Activated CD8-positive, alpha-beta T cell treated with anti-CD3 and anti-CD28 coated beads, Interleukin-2, amount 10 ng/mL, durations not matched to agents 7 days and 5 days (primary cell): ENCODE results near the gene CPLX3. TPM values are rescaled to one million over a fixed set of nuclear protein-coding genes. Genes with fewer than 3 reads are reported as not detected.
A peak's percentile ranks its signal among the peaks of the same experiment; 100 is the strongest.

Experiments used
- ATAC-seq: fragments of 150-1000 bp; cut with Tn5 transposase; one replicate; pipeline ENCODE4 v1.10.0; 2021; ENCODE audit warnings: moderate library complexity
- CTCF ChIA-PET: fragments of 350-600 bp; sonication (Branson Sonifier 250); formaldehyde crosslinking; loops from one replicate; lab custom pipeline; 2021; ENCODE audit warnings: antibody characterized with exemption; lab: Charles Lee
- POLR2A ChIA-PET: fragments of 350-600 bp; sonication (Branson Sonifier 250); formaldehyde crosslinking; loops from one replicate; lab custom pipeline; 2021; ENCODE audit warnings: antibody characterized with exemption; lab: Charles Lee
- DNase-seq: peaks from one replicate; pipeline ENCODE4 v3.0.0-alpha.2; 2020
- H3K27ac Mint-ChIP-seq: one replicate; pipeline ENCODE4 v1.8.0; 2021; ENCODE audit warnings: mild to moderate bottlenecking, mixed read lengths
- H3K27me3 Mint-ChIP-seq: one replicate; pipeline ENCODE4 v1.8.0; 2021; ENCODE audit warnings: low read depth, mixed read lengths
- H3K36me3 Mint-ChIP-seq: one replicate; pipeline ENCODE4 v1.8.0; 2021; ENCODE audit warnings: low read depth, mixed read lengths
- H3K4me1 Mint-ChIP-seq: one replicate; pipeline ENCODE4 v1.8.0; 2021; ENCODE audit warnings: low read depth, mixed read lengths
- H3K4me3 Mint-ChIP-seq: one replicate; pipeline ENCODE4 v1.8.0; 2021; ENCODE audit warnings: mild to moderate bottlenecking, mixed read lengths
- H3K9me3 Mint-ChIP-seq: one replicate; pipeline ENCODE4 v1.8.0; 2022; ENCODE audit warnings: mixed read lengths; ENCODE audit not compliant: insufficient read depth
- total RNA-seq, 2 experiments: library from RNA; stranded (reverse); gene quantifications; one replicate each; pipeline ENCODE4 v1.2.3, GENCODE V29; 2021

CPLX3 gene
- total RNA-seq, 2 experiments from 2014 or later, result not detected

DNA sequence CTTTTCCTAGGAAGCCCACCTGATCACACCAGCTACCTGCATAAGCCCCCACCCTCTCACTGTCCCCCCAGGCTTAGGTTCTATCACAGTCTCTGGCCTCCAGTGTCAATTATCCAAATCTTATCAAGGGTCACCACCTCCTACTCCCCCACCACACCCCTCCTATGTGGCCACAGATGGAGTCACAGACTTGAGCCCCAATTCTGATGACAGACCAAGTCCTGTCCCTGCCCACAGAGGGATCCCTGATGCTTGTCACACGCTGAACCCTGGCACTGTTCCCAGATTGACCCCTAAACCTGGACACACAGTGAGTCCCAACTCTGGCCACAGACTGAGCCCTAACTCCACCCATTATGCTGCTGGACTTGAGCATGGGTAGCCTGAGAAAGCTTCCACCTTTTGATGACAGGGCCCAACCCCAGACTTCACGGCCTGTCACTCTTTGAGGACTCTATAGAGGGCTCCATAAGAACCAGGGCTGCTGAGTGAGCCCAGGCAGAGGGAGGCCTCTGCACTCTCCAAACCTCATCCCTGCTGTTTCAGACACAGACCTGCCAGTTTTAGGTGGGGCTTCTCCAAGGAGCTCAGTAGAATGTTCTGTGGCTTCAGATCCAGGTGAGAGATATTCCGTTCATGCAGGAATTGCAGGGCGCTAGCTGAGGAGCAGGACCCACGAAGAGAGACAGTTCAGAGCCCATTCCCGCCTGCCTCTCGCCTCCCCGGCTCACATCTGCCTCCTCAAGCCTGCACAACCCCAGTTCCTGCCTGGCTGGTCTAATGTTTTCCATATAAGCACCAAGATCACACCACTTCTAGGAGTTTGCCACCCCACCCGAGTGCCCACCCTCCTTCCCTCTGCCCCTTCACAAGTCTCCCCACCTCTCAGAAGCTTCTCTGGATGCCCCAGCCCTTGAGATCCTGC lies 14.7 kb downstream of the CPLX3 start:
- Mint-ChIP-seq H3K27me3 (no peaks in the 10 kb centered on the region), H3K36me3 (peaks cover 50% of the 10 kb centered on the region), H3K9me3 (no peaks in the 10 kb centered on the region), H3K4me3 (peak overlapping the region; percentile 89), H3K27ac (peak overlapping the region; percentile 66), H3K4me1 (peaks cover 45% of the 10 kb centered on the region)
- POLR2A ChIA-PET, result no interaction called here
- ATAC-seq (no peak), DNase-seq (no peak)
- CTCF ChIA-PET, result interaction anchor here (1.4 to 8.4 kb wide), 6 partner anchors 28 to 109 kb away, joined by 3 to 75 read pairs (median 12); no protein-coding TSS in a partner anchor

DNA sequence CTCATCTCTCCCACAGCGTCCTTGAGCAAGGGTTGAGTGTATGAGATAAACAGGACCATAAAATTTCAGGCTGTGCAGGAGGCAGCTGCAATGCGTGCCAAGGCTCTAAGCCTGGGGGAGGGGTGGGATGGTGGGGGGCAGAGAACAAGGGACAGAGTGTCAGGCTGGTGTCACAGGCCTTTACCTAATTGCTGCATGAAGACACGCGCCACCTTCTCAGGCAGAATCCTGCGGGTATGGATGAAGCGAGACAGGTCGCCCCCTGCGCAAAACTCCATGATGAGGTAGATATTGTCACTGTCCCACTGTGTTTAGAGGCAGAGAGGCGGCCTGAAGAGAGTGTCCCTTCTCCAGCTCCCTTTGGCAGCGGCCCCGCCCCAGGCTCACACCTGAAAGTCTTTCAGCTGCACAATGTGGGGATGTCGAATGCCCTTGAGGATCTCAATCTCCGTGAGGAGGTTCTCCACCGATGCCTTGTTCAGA lies 15.5 kb downstream of the CPLX3 start:
- peak overlapping the region; percentile 83 for H3K27ac Mint-ChIP-seq
- CTCF ChIA-PET, result interaction anchor here (0.9 to 8.4 kb wide), 12 partner anchors 13 to 207 kb away, joined by 3 to 75 read pairs (median 8); partner anchors contain the start of gene FAM219B

DNA sequence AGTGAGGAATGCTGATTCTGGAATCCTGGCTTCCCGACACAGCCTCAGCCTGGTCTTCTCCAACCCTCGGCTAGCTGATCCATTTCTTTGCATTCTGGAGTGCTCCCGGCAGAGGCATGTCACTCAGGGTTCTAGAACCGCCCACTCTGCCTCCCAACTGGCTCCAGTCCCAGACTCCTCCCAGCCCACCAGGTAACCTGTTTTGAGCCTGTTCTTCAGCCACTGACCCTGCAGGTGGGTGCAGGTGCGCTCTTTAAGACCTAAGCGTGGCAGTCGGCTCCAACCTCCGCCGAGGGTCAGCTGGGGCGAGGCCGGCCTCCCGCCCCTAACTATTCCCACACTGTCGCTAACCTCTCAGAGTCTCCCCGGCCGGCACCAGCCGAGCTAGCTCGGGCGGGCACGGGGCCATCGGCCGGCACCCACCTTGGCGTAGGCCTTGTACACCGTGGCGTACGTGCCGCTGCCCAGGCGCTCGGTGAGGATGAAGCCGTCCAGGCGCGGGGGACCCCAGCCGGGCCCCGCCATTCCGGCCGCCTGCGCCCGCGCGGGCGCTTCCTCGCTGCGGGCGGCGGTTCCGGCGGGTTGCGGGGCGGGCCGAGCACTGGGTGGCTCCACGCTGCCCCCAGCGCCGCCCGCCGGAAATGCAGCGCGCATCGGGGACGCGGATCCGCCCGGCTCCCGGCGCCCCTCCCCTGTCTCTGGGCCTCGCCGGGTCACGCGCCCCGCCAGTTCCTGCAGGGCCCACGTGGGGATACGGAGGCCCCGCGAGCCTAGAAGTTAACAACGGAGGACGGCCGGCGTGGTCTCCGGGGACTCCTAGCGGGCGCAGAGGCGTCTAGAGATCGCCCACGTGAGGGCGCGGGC lies 16.4 kb downstream of the CPLX3 start, which contains the start of gene ULK3:
Gene ULK3, minus strand, starts transcription at position 576 of the 864 bp plus-strand sequence. Its CDS starts 51 bp downstream, at position 525.
- ATAC-seq, result peak; percentile 87
- H3K9me3 Mint-ChIP-seq, result no peaks in the 10 kb centered on the region
- peaks cover 52% of the 10 kb centered on the region for H3K36me3 Mint-ChIP-seq
- ChIA-PET POLR2A (interaction anchor here (1.4 to 3.4 kb wide), 4 partner anchors 27 to 62 kb away, joined by 3 to 24 read pairs (median 8); no protein-coding TSS in a partner anchor), CTCF (interaction anchor here (0.6 to 8.4 kb wide), 14 partner anchors 14 to 208 kb away, joined by 3 to 75 read pairs (median 4); partner anchors contain the start of gene FAM219B)
- no peaks in the 10 kb centered on the region for H3K27me3 Mint-ChIP-seq
- H3K4me1 Mint-ChIP-seq, result peaks cover 49% of the 10 kb centered on the region
- peak; percentile 94 for DNase-seq
- H3K27ac Mint-ChIP-seq, result peak within 1 kb of the TSS; percentile 93
- H3K4me3 Mint-ChIP-seq, result peak within 1 kb of the TSS; percentile 89

More for the DNA sequence above, 15.5 kb downstream of the CPLX3 start:
- ATAC-seq (no peak), DNase-seq (no peak)
- peak overlapping the region; percentile 89 for H3K4me3 Mint-ChIP-seq
- POLR2A ChIA-PET, result interaction anchor here (3.4 kb wide), 1 partner anchor 28 kb away, joined by 24 read pairs; no protein-coding TSS in a partner anchor
- no peaks in the 10 kb centered on the region for H3K27me3 Mint-ChIP-seq
- no peaks in the 10 kb centered on the region for H3K9me3 Mint-ChIP-seq
- H3K4me1 Mint-ChIP-seq, result peaks cover 49% of the 10 kb centered on the region
- H3K36me3 Mint-ChIP-seq, result peaks cover 47% of the 10 kb centered on the region

DNA sequence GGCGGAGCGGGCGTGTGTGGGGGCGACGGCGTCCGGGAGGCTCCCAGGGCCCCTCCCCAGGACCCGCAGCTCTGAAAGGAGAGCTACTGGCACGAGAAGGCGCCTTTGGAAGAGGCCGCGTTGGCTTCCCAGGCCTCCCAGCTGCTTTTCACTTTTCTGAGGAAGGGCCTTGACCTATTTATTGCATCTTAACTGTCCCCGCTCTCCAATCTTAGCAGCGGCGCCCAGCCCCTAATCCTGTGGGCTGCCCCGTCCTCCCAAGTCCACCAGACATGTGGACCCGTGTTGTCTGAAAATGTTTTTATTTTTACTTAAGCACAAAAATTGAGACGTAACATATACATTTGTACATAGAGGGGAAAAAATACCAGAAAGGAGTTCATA lies 17.0 kb downstream of the CPLX3 start:
- Mint-ChIP-seq H3K27ac (peak overlapping the region; percentile 93), H3K27me3 (no peaks in the 10 kb centered on the region), H3K4me3 (peak overlapping the region; percentile 77), H3K36me3 (peaks cover 59% of the 10 kb centered on the region), H3K4me1 (peaks cover 49% of the 10 kb centered on the region), H3K9me3 (no peaks in the 10 kb centered on the region)
- ChIA-PET CTCF (interaction anchor here (1.2 to 8.4 kb wide), 10 partner anchors 14 to 107 kb away, joined by 3 to 75 read pairs (median 12); partner anchors contain the start of gene FAM219B), POLR2A (interaction anchor here (1.2 to 3.4 kb wide), 5 partner anchors 27 to 63 kb away, joined by 3 to 24 read pairs (median 3); partner anchors contain the start of gene FAM219B)
- DNase-seq (no peak), ATAC-seq (no peak)

DNA sequence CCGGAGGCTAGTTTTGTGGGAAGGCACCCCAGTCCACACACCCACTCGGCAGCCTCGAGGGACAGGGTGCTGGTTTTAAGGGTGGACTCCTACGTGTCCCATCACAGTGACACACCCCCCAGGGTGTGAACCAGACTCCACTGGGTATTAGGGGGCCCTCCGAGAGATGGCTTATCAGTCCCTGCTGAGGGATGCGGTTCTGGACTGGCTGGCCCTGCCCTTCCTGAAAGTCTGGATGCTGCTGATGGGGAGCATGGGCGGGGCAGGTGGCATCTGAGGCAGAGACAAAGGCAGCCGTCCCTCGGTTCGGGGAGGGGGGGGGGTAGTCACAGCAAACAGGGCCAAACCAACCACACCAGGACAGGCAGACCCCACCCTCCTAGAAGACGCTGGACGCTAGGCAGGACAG lies 17.5 kb downstream of the CPLX3 start:
- Mint-ChIP-seq H3K4me3 (peak overlapping the region; percentile 77), H3K9me3 (no peaks in the 10 kb centered on the region), H3K27ac (peak overlapping the region; percentile 93), H3K36me3 (peaks cover 61% of the 10 kb centered on the region), H3K27me3 (no peaks in the 10 kb centered on the region), H3K4me1 (peaks cover 49% of the 10 kb centered on the region)
- POLR2A ChIA-PET, result interaction anchor here (0.7 to 3.4 kb wide), 10 partner anchors 14 to 63 kb away, joined by 3 to 24 read pairs (median 4); partner anchors contain the start of genes CPLX3, CSK and FAM219B
- DNase-seq (no peak), ATAC-seq (no peak)
- CTCF ChIA-PET, result interaction anchor here (1.0 to 8.4 kb wide), 13 partner anchors 8 to 73 kb away, joined by 3 to 75 read pairs (median 11); partner anchors contain the start of gene FAM219B

DNA sequence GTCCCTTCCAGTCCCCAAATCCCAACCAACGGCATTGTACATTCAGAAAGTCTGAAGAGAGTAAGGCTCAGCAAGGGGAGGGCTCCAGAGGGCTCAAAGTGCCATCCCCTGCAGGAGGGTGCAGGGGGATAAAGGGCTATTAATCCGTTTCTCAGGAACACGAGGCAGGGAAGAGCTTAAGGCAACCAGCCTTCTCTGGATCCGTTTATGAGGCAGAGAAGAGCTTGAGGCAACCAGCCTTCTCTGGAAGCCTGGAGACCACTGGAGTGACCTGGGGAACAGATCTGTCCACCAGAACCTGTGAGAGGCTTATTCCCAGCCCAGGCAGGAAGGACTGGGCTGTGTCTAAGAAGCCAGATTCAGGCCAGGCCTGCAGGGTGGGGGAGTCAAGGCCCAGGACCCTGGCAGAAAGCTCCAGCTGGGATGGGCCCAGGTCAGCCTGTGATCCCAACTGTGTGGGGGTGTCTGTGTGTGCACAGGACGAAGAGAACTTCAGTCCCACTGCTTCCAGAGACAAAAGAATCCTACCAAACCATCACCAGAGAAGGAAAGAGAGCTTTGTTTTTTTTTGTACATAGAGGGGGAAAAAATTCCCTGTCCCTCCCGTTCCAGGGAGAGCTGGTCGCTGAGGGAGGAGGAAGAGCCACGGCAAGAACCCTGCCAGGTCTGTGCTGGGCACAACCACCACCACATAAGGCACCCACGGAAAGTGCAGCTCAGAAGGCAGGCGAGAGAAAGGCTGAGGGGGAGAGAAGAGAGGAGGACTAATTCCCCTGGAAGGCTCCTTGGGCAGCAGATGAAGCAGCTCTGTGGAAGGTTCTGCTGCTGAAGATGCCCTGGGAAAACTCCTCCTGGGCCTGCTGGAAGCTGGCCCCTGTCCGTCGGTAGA lies 18.1 kb downstream of the CPLX3 start:
- Mint-ChIP-seq H3K4me1 (peaks cover 49% of the 10 kb centered on the region), H3K9me3 (no peaks in the 10 kb centered on the region), H3K36me3 (peaks cover 60% of the 10 kb centered on the region), H3K27me3 (no peaks in the 10 kb centered on the region), H3K4me3 (peak overlapping the region; percentile 46), H3K27ac (peak overlapping the region; percentile 93)
- DNase-seq, result peak; percentile 36
- CTCF ChIA-PET, result interaction anchor here (0.6 to 8.4 kb wide), 17 partner anchors 9 to 210 kb away, joined by 3 to 75 read pairs (median 5); partner anchors contain the start of genes COX5A, FAM219B and SCAMP2
- ATAC-seq, result peak; percentile 2
- POLR2A ChIA-PET, result interaction anchor here (0.6 to 3.4 kb wide), 20 partner anchors 14 to 456 kb away, joined by 3 to 24 read pairs (median 3); partner anchors contain the start of genes COX5A, CPLX3, CSK and FAM219B

DNA sequence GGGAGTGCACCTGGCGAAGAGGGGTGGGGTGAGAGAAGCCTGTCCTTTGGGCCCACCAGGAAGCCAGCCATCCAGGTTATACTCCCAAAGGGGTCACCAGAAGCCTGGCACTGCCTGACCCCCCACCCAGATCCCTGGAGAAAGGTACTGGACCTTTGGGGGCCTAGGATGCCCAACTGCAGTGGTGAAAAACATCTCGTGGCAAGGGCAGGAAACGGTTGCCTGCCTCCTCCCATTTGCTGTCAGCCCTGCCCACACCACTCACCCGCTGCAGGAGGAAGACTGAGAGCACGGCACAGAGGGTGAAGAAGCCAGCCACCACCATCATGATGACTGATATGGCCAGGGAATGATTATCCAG lies 18.8 kb downstream of the CPLX3 start:
- ATAC-seq (peak; percentile 54), DNase-seq (peak; percentile 80)
- Mint-ChIP-seq H3K4me3 (peak overlapping the region; percentile 46), H3K4me1 (peaks cover 49% of the 10 kb centered on the region), H3K27me3 (no peaks in the 10 kb centered on the region), H3K27ac (peak overlapping the region; percentile 93), H3K36me3 (peaks cover 64% of the 10 kb centered on the region), H3K9me3 (no peaks in the 10 kb centered on the region)
- POLR2A ChIA-PET, result interaction anchor here (0.6 to 3.4 kb wide), 14 partner anchors 13 to 457 kb away, joined by 3 to 24 read pairs (median 4); partner anchors contain the start of genes COX5A, CPLX3, CSK and MPI
- CTCF ChIA-PET, result interaction anchor here (0.6 to 8.4 kb wide), 15 partner anchors 13 to 210 kb away, joined by 3 to 75 read pairs (median 5); partner anchors contain the start of genes COX5A, FAM219B and SCAMP2

DNA sequence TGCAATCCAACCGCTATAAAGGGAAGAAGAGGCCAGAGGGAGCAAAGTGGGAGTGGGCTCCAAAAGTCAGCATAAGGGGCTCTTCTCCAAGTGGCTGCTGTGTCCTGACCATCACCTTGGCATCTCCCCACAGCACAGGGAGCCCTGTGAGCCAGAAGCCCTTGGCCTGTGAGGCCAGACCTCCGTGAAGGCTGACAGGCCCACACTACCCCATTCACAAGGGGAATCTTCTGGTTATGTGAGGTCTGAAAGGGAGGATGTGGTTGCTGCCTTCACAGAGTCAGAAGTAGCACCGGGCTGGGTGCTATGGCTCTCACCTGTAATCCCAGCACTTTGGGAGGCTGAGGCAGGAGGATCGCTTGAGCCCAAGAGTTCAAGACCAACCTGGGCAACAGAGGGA lies 19.2 kb downstream of the CPLX3 start:
- DNase-seq, result peak; percentile 63
- no peaks in the 10 kb centered on the region for H3K27me3 Mint-ChIP-seq
- H3K36me3 Mint-ChIP-seq, result peaks cover 64% of the 10 kb centered on the region
- ChIA-PET CTCF (interaction anchor here (0.9 to 8.4 kb wide), 7 partner anchors 22 to 211 kb away, joined by 3 to 75 read pairs (median 5); no protein-coding TSS in a partner anchor), POLR2A (interaction anchor here (0.6 to 3.4 kb wide), 7 partner anchors 24 to 457 kb away, joined by 3 to 24 read pairs (median 3); partner anchors contain the start of genes COX5A, MPI and PPCDC)
- peak; percentile 15 for ATAC-seq
- H3K4me3 Mint-ChIP-seq, result peak overlapping the region; percentile 46
- H3K27ac Mint-ChIP-seq, result peak overlapping the region; percentile 93
- no peaks in the 10 kb centered on the region for H3K9me3 Mint-ChIP-seq
- peaks cover 49% of the 10 kb centered on the region for H3K4me1 Mint-ChIP-seq

DNA sequence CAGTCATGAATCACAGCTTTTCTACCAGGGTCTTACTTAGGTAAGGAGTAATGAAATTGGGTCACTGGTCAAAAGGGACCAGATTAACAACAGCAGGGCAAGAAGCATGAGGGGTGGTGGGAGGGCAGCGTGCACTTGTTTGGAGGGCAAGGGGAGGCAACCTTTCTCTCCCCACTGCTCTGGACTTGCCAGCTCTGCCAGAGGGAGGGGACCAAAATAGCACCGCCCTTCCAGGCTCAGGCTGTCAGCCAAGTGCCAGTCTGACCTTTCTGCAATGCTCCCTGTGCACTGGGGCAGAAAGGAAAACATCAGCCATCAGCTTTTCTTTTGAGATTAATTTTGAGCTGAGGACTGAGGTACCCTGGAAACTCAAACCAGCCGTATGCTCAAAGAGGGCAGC lies 21.0 kb downstream of the CPLX3 start:
- Mint-ChIP-seq H3K9me3 (no peaks in the 10 kb centered on the region), H3K4me3 (no peak overlapping the region), H3K27ac (peak overlapping the region; percentile 67), H3K36me3 (peaks cover 60% of the 10 kb centered on the region), H3K27me3 (no peaks in the 10 kb centered on the region), H3K4me1 (peaks cover 32% of the 10 kb centered on the region)
- DNase-seq, result no peak
- ATAC-seq, result no peak
- ChIA-PET CTCF (interaction anchor here (2.3 to 8.4 kb wide), 3 partner anchors 23 to 79 kb away, joined by 6 to 75 read pairs (median 26); no protein-coding TSS in a partner anchor), POLR2A (interaction anchor here (2.4 kb wide), 1 partner anchor 11 kb away, joined by 8 read pairs; no protein-coding TSS in a partner anchor)
